NOMO-1 treated with dmso at 0.1 percent for 144 hours (cell line): ENCODE results near the gene TST.

Experiments used
- DNase-seq: peaks from one replicate; lab custom pipeline; 2025; ENCODE audit not compliant: unreplicated experiment; lab: John Stamatoyannopoulos, UW

TST gene

GRCh38 chr22:36988075-36988832, 31.0 kb downstream of the TST start:
- DNase-seq = no peak

GRCh38 chr22:36986242-36986821, 32.9 kb downstream of the TST start:
- no peak for DNase-seq

GRCh38 chr22:36985211-36985889, 33.9 kb downstream of the TST start:
- no peak for DNase-seq

- DNase-seq = no peak
Observed at GRCh38 chr22:36982136-36982535, 37.1 kb downstream of the TST start.

- no peak for DNase-seq
Observed at GRCh38 chr22:36981247-36981775, 37.9 kb downstream of the TST start.

GRCh38 chr22:36979016-36979910, 40.0 kb downstream of the TST start:
- DNase-seq = no peak

GRCh38 chr22:36977947-36978660, 41.1 kb downstream of the TST start:
- DNase-seq = peak; percentile 89

- DNase-seq = no peak
Observed at GRCh38 chr22:36977401-36977861, 41.8 kb downstream of the TST start.

GRCh38 chr22:36976606-36977005, 42.6 kb downstream of the TST start:
- DNase-seq = no peak

GRCh38 chr22:36971341-36972125, 47.7 kb downstream of the TST start:
- no peak for DNase-seq

GRCh38 chr22:36968249-36968964, 50.8 kb downstream of the TST start:
- DNase-seq = no peak

- DNase-seq = no peak
Observed at GRCh38 chr22:36966851-36967540, 52.3 kb downstream of the TST start.

- DNase-seq = no peak
Observed at GRCh38 chr22:36965696-36966095, 53.6 kb downstream of the TST start.

- no peak for DNase-seq
Observed at GRCh38 chr22:36964106-36964505, 55.1 kb downstream of the TST start.

- no peak for DNase-seq
Observed at GRCh38 chr22:36963302-36963701, 55.9 kb downstream of the TST start.

- no peak for DNase-seq
Observed at GRCh38 chr22:36961626-36962025, 57.6 kb downstream of the TST start.
